Spleen (tissue), 11 donors: Measurements from ENCODE around the gene MUC4. TPM values are rescaled to one million over a fixed set of nuclear protein-coding genes. Genes with fewer than 3 reads are reported as not detected.
A peak's percentile ranks its signal among the peaks of the same experiment; 100 is the strongest.

Experiments used
- DNase-seq: peaks from one replicate; pipeline ENCODE4 v3.0.0-alpha.2; 2020
- H3K27ac ChIP-seq, 8 donors: fragments of 200-600 bp; sonication (generic) in 7 of 8; 1 replicate in 4 of 8; 2 replicates in 4 of 8; pipeline versions ENCODE4 v1.5.0 to v1.8.0; 2016 to 2021; ENCODE audit warnings: inconsistent platforms in 4 of 8, mild to moderate bottlenecking in 4 of 8, moderate library complexity in 1 of 8
- H3K27me3 ChIP-seq, 7 donors: fragments of 200-600 bp; sonication (generic) in 6 of 7; replicated peaks in 1 of 7; 1 replicate in 4 of 7; 2 replicates in 3 of 7; pipeline versions ENCODE4 v1.5.0 to v1.8.0; 2016 to 2021; ENCODE audit warnings: inconsistent platforms in 3 of 7, mild to moderate bottlenecking in 1 of 7
- H3K36me3 ChIP-seq, 6 donors: fragments of 200-600 bp; sonication (generic) in 5 of 6; 1 replicate in 4 of 6; 2 replicates in 2 of 6; pipeline versions ENCODE4 v1.5.0 to v1.8.0; 2016 to 2021; ENCODE audit warnings: inconsistent platforms in 2 of 6
- H3K4me1 ChIP-seq, 6 donors: fragments of 200-600 bp; sonication (generic) in 5 of 6; 1 replicate in 3 of 6; 2 replicates in 3 of 6; pipeline versions ENCODE4 v1.5.0 to v1.8.0; 2016 to 2021; ENCODE audit warnings: inconsistent platforms in 3 of 6
- H3K4me3 ChIP-seq, 8 donors: fragments of 200-600 bp; sonication (generic) in 7 of 8; 1 replicate in 4 of 8; 2 replicates in 4 of 8; pipeline versions ENCODE4 v1.5.0 to v1.8.0; 2016 to 2021; ENCODE audit warnings: inconsistent platforms in 4 of 8, mild to moderate bottlenecking in 4 of 8, moderate library complexity in 2 of 8
- H3K9me3 ChIP-seq, 8 donors: fragments of 200-600 bp; sonication (generic) in 7 of 8; 1 replicate in 4 of 8; 2 replicates in 4 of 8; pipeline versions ENCODE4 v1.5.0 to v1.8.0; 2016 to 2021; ENCODE audit warnings: inconsistent platforms in 4 of 8
- POLR2A ChIP-seq, 3 donors: fragments of 450-650 bp; IDR thresholded peaks; one replicate each; pipeline ENCODE4 v1.5.1; 2017; ENCODE audit warnings: antibody characterized with exemption in 3 of 3, mild to moderate bottlenecking in 1 of 3
- POLR2AphosphoS5 ChIP-seq, 3 donors: sonication (generic); formaldehyde crosslinking; IDR thresholded peaks; one replicate each; pipeline ENCODE4 v1.5.1; 2017; ENCODE audit warnings: antibody characterized with exemption in 3 of 3
- WGBS, 5 donors: extraction: QIAGEN DNeasy Blood & Tissue Kit in 3 of 5; methylation state at CpG; one replicate each; pipeline versions ENCODE4 v1.1.5 to v1.1.7; 2013 to 2018; 5-methylcytosine and 5-hydroxymethylcytosine counted together
- intact Hi-C: fragments of 100-400 bp; cut with DNase I; formaldehyde crosslinking; loops from one replicate; pipeline ENCODE4 v1.15.0; 2023; ENCODE audit warnings: low total_unique reads
- polyA plus RNA-seq, 3 donors: library from polyadenylated mRNA; stranded (reverse); fragments of 200-250 nt; gene quantifications; one replicate each; pipeline ENCODE4 v1.2.1, GENCODE V29; 2013
- total RNA-seq, 7 donors: library from RNA; depleted of rRNA in 3 of 7; stranded (reverse); fragments of >200 nt in 3 of 7; fragmentation: NEBNext Ultra II Directional in 4 of 7; extraction: Animal tissue kit (Norgen Biotek cat#: 25700) in 4 of 7; gene quantifications; one replicate each; pipeline versions ENCODE4 v1.1.0 to v1.2.1, GENCODE V29; 2016 to 2021
- TF ChIP-seq, protein P1 (sequence below), 11 experiments: fragments of 200-600 bp in 7 of 11; fragments of 450-650 bp in 4 of 11; sonication (generic) in 4 of 11; IDR thresholded peaks in 8 of 11; conservative IDR thresholded peaks in 3 of 11; 1 replicate in 7 of 11; 2 replicates in 4 of 11; pipeline versions ENCODE4 v1.4.0 to v1.8.0; 2016 to 2021; ENCODE audit warnings: antibody characterized with exemption in 11 of 11, inconsistent platforms in 4 of 11, mild to moderate bottlenecking in 1 of 11
- donor health status: healthy with polysubstance abuse.
- donor health status: DM: no; HTN: no; CAD: no; lungs with moderate emphysema.
- donor health status: DM: no; HTN: no; CAD: no.
- donor health status: Bipolar disorder and iron deficiency.
- donor health status: healthy.
- donor health status: DM: no; HTN: no; CAD: no.
- donor health status: DM: yes; HTN: yes; CAD: no.

Gene MUC4
- total and polyA plus RNA-seq, 10 donors = 0.02 to 0.03 TPM; not detected in 8

- DNase-seq = peak; percentile 58
- Histone ChIP-seq H3K4me3 (no peak overlapping the region), H3K27me3 (peaks cover 0 to 57% (median 23%) of the 10 kb centered on the region in 7 donors), H3K27ac (no peak overlapping the region), H3K36me3 (no peaks in the 10 kb centered on the region), H3K9me3 (no peaks in the 10 kb centered on the region), H3K4me1 (peaks cover 0 to 15% (median 7%) of the 10 kb centered on the region in 6 donors)
- intact Hi-C loops = no loop called here
- no peak for TF ChIP-seq POLR2AphosphoS5 (IDR thresholded peaks at IDR 0.05)
- TF ChIP-seq POLR2A (IDR thresholded peaks at IDR 0.05) = no peak
- TF ChIP-seq, protein P1, sequence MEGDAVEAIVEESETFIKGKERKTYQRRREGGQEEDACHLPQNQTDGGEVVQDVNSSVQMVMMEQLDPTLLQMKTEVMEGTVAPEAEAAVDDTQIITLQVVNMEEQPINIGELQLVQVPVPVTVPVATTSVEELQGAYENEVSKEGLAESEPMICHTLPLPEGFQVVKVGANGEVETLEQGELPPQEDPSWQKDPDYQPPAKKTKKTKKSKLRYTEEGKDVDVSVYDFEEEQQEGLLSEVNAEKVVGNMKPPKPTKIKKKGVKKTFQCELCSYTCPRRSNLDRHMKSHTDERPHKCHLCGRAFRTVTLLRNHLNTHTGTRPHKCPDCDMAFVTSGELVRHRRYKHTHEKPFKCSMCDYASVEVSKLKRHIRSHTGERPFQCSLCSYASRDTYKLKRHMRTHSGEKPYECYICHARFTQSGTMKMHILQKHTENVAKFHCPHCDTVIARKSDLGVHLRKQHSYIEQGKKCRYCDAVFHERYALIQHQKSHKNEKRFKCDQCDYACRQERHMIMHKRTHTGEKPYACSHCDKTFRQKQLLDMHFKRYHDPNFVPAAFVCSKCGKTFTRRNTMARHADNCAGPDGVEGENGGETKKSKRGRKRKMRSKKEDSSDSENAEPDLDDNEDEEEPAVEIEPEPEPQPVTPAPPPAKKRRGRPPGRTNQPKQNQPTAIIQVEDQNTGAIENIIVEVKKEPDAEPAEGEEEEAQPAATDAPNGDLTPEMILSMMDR (IDR thresholded peaks at IDR 0.05 in 8 of 11, conservative IDR thresholded peaks at IDR 0.05 in 3 of 11) = no peak
- whole genome bisulfite sequencing, 5 donors = 79 to 87% (median 84%) methylated on average over 25 to 26 of the region's 26 CpGs
Observed at GRCh38 chr3:195763843-195764825, 47.6 kb downstream of the MUC4 start.

DNA sequence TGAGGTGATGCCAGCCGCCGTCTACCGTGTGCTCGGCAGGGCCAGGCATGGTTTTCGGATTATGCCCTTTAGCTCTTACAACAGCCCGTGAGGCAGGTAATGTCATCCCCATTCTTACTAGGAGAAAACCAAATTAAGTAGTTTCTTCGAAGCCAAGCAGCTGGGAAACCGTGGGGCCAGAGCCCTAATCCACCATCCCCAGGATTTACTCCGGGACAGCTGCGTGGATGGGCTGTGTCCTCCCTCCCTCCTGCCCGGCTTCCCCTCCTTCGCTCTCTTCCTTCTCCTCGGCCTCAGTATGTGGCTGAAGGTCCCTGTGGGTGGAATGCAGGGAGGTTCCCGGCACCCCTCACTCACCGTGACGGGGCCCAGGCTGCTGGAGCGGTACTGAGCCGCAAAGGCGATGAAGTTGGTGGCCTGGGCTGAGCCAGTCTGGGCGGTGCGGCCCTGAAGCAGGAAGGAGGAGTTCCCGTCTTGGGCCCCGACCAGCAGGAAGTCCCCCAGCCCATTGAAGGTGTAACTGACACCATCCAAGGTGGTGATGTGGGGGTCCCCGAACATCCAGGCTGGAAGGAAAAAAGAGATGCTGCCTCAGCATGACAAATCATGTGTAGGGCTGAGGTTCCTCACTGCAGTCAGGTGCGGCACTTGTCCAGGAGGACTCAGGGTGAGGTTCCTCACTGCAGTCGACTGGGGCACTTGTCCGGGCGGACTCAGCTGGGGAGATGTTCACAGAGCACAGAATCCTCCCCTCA, 48.5 kb downstream of the MUC4 start:
- H3K27ac ChIP-seq = no peak overlapping the region
- peak; percentile 23 for DNase-seq

DNA sequence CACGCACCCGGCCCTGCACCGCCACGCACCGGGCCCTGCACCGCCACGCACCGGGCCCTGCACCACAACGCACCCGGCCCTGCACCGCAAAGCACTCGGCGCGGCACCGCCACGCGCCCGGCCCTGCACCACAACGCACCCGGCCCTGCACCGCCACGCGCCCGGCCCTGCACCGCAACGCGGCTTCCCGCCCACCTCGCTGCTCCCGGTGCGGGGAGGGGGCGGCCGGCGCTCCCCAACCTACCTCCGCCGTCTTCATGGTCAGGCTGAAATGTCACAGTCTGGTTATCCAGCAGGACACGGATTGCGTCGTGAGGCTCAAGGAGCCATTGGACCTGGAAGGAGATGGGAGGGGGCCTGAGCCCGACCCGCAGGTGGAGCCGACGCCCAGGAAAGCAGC, 49.1 kb downstream of the MUC4 start:
- TF ChIP-seq POLR2A (IDR thresholded peaks at IDR 0.05) (no peak), POLR2AphosphoS5 (IDR thresholded peaks at IDR 0.05) (no peak)
- TF ChIP-seq, protein P1 (IDR thresholded peaks at IDR 0.05 in 8 of 11, conservative IDR thresholded peaks at IDR 0.05 in 3 of 11) = no peak

More for the DNA sequence above, 48.5 kb downstream of the MUC4 start:
- Histone ChIP-seq H3K27me3 (peaks cover 0 to 64% (median 23%) of the 10 kb centered on the region in 7 donors), H3K9me3 (no peaks in the 10 kb centered on the region), H3K36me3 (no peaks in the 10 kb centered on the region), H3K4me1 (peaks cover 0 to 15% (median 7%) of the 10 kb centered on the region in 6 donors), H3K4me3 (no peak overlapping the region)
- TF ChIP-seq, protein P1 (IDR thresholded peaks at IDR 0.05 in 8 of 11, conservative IDR thresholded peaks at IDR 0.05 in 3 of 11) = no peak
- no peak for TF ChIP-seq POLR2A (IDR thresholded peaks at IDR 0.05)
- WGBS, 5 donors = 80 to 87% (median 84%) methylated on average over 27 to 28 of the region's 28 CpGs
- intact Hi-C loops = no loop called here

More for the DNA sequence above, 49.1 kb downstream of the MUC4 start:
- WGBS, 5 donors = 81 to 96% (median 88%) methylated on average over 19 to 43 of the region's 43 CpGs
- H3K36me3 ChIP-seq = no peaks in the 10 kb centered on the region
- no peaks in the 10 kb centered on the region for H3K9me3 ChIP-seq
- DNase-seq = peak; percentile 49
- H3K4me3 ChIP-seq = no peak overlapping the region
- peaks cover 0 to 71% (median 23%) of the 10 kb centered on the region in 7 donors for H3K27me3 ChIP-seq
- intact Hi-C loops = no loop called here
- H3K27ac ChIP-seq = no peak overlapping the region
- peaks cover 0 to 20% (median 10%) of the 10 kb centered on the region in 6 donors for H3K4me1 ChIP-seq
